Endothelial cell (in vitro differentiated cells): Measurements from ENCODE around the gene TRDMT1. TPM values are rescaled to one million over a fixed set of nuclear protein-coding genes. Genes with fewer than 3 reads are reported as not detected.

Source experiments
- DNase-seq: peaks from one replicate; pipeline ENCODE4 v3.0.0; 2021; ENCODE audit warnings: low spot score
- H3K27ac Mint-ChIP-seq: one replicate; pipeline ENCODE4 v1.8.0; 2021; ENCODE audit warnings: mixed read lengths, inconsistent platforms; ENCODE audit not compliant: unreplicated experiment
- H3K27me3 Mint-ChIP-seq: one replicate; pipeline ENCODE4 v1.8.0; 2021; ENCODE audit warnings: mild to moderate bottlenecking, moderate library complexity, mixed read lengths, inconsistent platforms; ENCODE audit not compliant: unreplicated experiment
- H3K36me3 Mint-ChIP-seq: one replicate; pipeline ENCODE4 v1.8.0; 2021; ENCODE audit warnings: mild to moderate bottlenecking, low read depth, mixed read lengths, inconsistent platforms; ENCODE audit not compliant: unreplicated experiment
- H3K4me1 Mint-ChIP-seq: one replicate; pipeline ENCODE4 v1.8.0; 2021; ENCODE audit warnings: mild to moderate bottlenecking, mixed read lengths, inconsistent platforms; ENCODE audit not compliant: unreplicated experiment
- H3K4me3 Mint-ChIP-seq: one replicate; pipeline ENCODE4 v1.8.0; 2021; ENCODE audit warnings: mild to moderate bottlenecking, mixed read lengths, inconsistent platforms; ENCODE audit not compliant: unreplicated experiment
- H3K9me3 Mint-ChIP-seq: one replicate; pipeline ENCODE4 v1.8.0; 2021; ENCODE audit warnings: mixed read lengths, inconsistent platforms; ENCODE audit not compliant: unreplicated experiment
- total RNA-seq: library from RNA; stranded (reverse); fragmentation: NEBNext Ultra II Directional; extraction: Animal tissue kit (Norgen Biotek cat#: 25700); gene quantifications from one replicate; pipeline ENCODE4 v1.2.1, GENCODE V29; 2021; ENCODE audit not compliant: unreplicated experiment
- TF ChIP-seq, protein P1 (sequence below): fragments of 200-600 bp; sonication (generic); IDR thresholded peaks from one replicate; pipeline ENCODE4 v1.5.0; 2021; ENCODE audit warnings: antibody characterized with exemption; ENCODE audit not compliant: unreplicated experiment

The TRDMT1 gene
- total RNA-seq, 1 donor from 2014 or later: 17.7 TPM

DNA sequence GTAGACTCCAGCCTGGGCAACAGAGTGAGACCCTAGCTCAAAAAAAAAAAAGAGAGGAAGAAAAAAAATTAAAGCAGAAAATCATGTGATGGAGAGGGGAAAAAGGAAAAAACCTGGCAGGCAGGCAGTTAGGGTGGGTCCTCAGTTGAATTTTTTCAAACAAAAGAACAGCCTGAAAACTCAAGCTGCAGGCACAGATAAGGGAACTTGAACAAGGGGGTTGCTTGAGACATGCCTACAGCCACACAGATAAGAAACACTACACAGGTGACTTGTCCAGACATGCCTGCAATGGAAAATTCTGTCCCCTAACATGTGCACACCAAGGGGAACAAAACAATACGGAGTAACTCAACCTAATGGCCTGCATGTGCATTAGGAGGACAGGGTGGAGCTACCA, 45.7 kb upstream of the TRDMT1 start:
- no peak overlapping the region for H3K4me3 Mint-ChIP-seq
- H3K9me3 Mint-ChIP-seq: no peaks in the 10 kb centered on the region
- TF ChIP-seq, protein P1, sequence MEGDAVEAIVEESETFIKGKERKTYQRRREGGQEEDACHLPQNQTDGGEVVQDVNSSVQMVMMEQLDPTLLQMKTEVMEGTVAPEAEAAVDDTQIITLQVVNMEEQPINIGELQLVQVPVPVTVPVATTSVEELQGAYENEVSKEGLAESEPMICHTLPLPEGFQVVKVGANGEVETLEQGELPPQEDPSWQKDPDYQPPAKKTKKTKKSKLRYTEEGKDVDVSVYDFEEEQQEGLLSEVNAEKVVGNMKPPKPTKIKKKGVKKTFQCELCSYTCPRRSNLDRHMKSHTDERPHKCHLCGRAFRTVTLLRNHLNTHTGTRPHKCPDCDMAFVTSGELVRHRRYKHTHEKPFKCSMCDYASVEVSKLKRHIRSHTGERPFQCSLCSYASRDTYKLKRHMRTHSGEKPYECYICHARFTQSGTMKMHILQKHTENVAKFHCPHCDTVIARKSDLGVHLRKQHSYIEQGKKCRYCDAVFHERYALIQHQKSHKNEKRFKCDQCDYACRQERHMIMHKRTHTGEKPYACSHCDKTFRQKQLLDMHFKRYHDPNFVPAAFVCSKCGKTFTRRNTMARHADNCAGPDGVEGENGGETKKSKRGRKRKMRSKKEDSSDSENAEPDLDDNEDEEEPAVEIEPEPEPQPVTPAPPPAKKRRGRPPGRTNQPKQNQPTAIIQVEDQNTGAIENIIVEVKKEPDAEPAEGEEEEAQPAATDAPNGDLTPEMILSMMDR: no peak
- H3K4me1 Mint-ChIP-seq: peaks cover 3% of the 10 kb centered on the region
- H3K27ac Mint-ChIP-seq: no peak overlapping the region
- H3K36me3 Mint-ChIP-seq: no peaks in the 10 kb centered on the region
- no peaks in the 10 kb centered on the region for H3K27me3 Mint-ChIP-seq
- DNase-seq: no peak

DNA sequence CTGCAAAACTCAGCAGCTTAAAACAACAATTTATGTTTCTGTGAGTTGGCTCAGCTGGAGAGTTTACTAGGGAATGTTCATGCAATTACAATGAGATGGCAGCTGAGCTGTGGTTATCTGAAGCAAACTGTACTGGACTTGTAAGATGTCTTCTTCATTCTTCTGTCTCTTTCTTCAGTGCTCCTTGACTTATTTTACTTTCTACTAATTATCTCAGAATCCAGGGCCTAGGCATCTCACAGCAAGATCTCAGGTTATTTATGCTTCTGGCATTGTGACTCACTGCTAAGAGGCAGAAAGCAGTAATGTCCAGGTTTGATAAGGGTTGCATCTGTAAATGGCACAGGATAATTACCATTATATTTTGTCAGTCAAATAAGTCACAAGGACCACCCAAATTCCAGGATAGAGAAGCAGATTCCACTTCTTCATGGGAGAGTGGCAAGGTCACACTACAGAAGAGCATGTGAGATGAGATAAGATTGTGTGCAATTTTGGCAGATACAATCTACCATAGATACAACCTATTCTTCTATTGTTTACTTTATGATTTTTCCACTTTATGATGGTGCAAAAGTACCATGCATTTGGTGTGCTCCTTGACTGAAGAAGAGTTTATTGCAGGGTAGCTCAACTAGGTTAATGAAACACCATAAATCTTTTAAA, 43.4 kb upstream of the TRDMT1 start:
- peaks cover 3% of the 10 kb centered on the region for H3K4me1 Mint-ChIP-seq
- TF ChIP-seq, protein P1: no peak
- no peak overlapping the region for H3K4me3 Mint-ChIP-seq
- H3K27me3 Mint-ChIP-seq: no peaks in the 10 kb centered on the region
- no peaks in the 10 kb centered on the region for H3K36me3 Mint-ChIP-seq
- no peak for DNase-seq
- H3K9me3 Mint-ChIP-seq: no peaks in the 10 kb centered on the region
- no peak overlapping the region for H3K27ac Mint-ChIP-seq

DNA sequence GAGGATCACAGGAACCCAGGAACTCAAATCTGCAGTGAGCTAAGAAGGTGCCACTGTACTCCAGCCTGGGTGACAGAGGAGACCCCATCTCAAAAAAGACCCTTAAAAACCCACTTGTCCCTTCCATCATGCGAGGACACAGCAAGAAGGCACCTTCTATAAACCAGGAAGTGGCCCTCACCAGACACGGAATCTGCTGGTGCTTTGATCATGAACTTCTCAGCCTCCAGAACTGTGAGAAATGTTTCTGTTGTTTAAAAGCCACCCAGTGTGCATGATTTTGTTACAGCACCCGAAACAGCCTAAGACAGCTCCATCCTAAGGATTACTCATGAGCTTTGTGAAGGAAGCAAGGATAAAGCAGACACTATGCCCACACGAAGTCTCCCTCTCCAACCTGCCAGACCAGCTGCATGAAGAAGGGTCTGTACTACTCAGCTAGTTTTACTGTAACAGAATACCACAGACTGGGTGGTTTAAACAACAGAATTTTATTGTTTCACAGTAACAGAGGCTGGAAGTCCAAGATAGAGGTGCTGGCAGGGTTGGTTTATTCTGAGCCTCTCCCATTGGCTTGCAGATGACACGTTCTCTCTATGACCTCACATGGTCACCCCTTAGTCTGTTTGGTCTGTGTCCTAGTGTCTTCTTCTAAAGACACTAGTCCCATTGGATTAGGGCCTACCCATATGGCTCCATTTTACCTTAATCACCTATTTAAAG, 40.3 kb upstream of the TRDMT1 start:
- no peaks in the 10 kb centered on the region for H3K27me3 Mint-ChIP-seq
- peaks cover 1% of the 10 kb centered on the region for H3K36me3 Mint-ChIP-seq
- DNase-seq: no peak
- H3K9me3 Mint-ChIP-seq: no peaks in the 10 kb centered on the region
- no peak overlapping the region for H3K27ac Mint-ChIP-seq
- peaks cover 3% of the 10 kb centered on the region for H3K4me1 Mint-ChIP-seq
- H3K4me3 Mint-ChIP-seq: no peak overlapping the region
- TF ChIP-seq, protein P1: no peak

GRCh38 chr10:17240616-17241015, 39.1 kb upstream of the TRDMT1 start:
- H3K27me3 Mint-ChIP-seq: peaks cover 1% of the 10 kb centered on the region
- no peak overlapping the region for H3K27ac Mint-ChIP-seq
- no peak for DNase-seq
- TF ChIP-seq, protein P1: no peak
- no peaks in the 10 kb centered on the region for H3K9me3 Mint-ChIP-seq
- peaks cover 3% of the 10 kb centered on the region for H3K4me1 Mint-ChIP-seq
- H3K36me3 Mint-ChIP-seq: peaks cover 10% of the 10 kb centered on the region
- no peak overlapping the region for H3K4me3 Mint-ChIP-seq

- TF ChIP-seq, protein P1: no peak
- Mint-ChIP-seq H3K36me3 (peaks cover 14% of the 10 kb centered on the region), H3K27me3 (peaks cover 3% of the 10 kb centered on the region), H3K9me3 (no peaks in the 10 kb centered on the region), H3K4me3 (no peak overlapping the region), H3K27ac (no peak overlapping the region), H3K4me1 (peaks cover 3% of the 10 kb centered on the region)
- no peak for DNase-seq
Observed at GRCh38 chr10:17240096-17240495, 38.6 kb upstream of the TRDMT1 start.
